Frontal cortex (tissue), 4 donors: Measurements from ENCODE around the gene ZNF407. TPM values are rescaled to one million over a fixed set of nuclear protein-coding genes. Genes with fewer than 3 reads are reported as not detected.

Experiments
- DNase-seq, 2 donors: peaks; one replicate each; pipeline ENCODE4 v3.0.0; 2012; ENCODE audit warnings: low spot score in 2 of 2
- FAIRE-seq: peaks from 2 replicates; lab custom pipeline; 2012; peaks lifted over from hg19 to GRCh38; lab: Jason Lieb, UNC
- total RNA-seq: library from RNA; depleted of rRNA; stranded (reverse); fragments of >200 nt; gene quantifications from one replicate; pipeline ENCODE4 v1.2.3, GENCODE V29; 2014
- donor health status: control.
- donor health status: control.
- donor health status: control.

The ZNF407 gene
- total RNA-seq, 1 donor from 2014 or later: 22.0 TPM

DNA sequence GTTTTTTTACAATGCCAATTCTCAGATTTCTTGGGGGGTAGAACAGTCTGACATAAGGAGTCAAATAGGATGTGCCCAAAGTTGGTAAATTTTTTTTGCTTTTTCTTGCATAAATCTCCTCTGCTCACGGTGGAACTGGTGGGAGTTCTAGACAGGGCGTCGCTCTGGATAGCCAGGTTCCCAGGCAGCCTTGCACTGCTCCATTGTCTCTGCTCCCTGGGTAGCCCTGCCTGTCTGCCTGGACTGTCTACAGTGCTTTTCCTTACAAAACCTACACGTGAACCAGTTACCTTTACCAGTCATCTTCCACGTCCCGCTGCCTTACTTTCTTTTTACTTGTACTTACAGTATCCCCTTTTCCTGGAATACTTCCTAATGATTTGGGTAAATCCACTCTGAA, 117.1 kb downstream of the ZNF407 start:
- DNase-seq (no peak), FAIRE-seq (no peak)

DNA sequence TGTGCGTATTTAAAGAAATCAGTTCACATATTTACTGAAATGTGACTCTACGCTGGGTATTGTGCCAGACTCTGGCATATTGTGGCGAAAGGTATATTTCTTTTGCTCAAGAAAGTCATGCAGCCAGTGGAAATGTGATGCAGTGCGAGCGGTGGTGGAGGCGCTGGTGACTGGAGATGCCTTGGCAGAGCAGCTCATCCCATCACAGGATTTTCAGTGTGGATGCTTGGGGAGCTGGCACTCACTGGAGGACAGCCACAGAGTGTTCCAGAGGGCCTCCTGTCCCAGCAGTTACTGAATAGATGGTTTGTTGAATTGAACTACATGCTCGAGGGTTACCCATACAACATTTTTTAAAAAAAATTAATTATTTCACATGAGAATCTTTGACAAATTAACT, 117.6 kb downstream of the ZNF407 start:
- no peak for FAIRE-seq
- peak; percentile 10 to 14 for DNase-seq

DNA sequence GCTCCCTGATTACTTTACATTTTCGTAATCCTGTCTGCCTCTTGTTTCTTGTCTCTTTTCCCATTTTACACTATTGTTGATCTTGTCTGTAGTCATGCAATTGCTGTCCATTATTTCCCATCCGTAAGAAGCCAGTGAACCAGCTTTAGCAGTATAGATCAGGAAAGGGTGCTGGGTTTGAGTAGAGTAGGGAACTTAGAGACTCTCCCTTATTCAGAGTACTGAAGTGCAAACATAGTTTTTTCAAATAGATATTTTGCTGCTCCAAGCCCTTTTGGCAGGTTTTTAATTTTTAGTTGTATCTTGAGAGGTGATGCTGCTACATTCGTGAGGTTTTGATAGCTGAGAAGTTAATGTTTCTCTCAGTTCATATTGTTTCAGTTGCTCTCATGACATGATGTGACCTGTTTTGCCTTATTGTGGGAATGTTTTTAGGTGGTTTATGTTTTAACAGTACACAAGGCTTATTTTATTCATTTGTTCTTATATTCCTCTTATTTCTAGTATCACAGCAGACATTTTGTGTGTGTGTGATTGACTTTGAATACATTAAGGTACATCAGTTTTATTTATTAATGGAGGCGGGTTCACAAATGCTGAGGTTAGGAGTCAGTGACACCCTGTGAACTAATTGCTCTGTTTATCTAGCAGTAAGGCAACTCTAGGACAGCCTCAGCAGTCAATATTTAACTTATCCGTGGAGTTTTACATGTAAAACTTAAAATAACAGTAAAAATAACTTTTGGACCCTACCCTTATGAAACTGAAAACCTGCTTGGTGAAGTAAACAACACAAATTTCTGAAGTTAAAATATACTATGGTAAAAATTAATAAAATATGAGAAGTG, 118.4 kb downstream of the ZNF407 start:
- no peak for FAIRE-seq
- DNase-seq: no peak

DNA sequence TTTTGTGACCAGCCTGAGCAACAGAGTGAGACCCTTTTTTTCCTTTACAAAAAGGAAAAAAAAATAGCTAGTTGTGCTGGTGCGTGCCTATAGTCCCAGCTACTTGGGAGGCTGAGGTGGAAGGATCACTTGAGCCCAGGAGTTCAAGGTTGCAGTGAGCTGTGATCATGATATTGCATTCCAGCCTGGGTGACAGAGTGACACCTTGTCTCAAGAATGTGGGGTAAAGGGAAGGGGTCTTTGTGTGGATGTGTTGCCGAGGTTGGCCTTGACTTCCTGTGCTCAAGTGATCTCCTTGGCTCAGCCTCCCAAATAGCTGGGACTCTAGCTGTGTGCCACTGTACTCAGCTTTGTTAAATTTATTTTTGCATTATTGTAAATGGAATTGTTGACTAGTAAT, 120.6 kb downstream of the ZNF407 start:
- no peak for DNase-seq
- FAIRE-seq: no peak

DNA sequence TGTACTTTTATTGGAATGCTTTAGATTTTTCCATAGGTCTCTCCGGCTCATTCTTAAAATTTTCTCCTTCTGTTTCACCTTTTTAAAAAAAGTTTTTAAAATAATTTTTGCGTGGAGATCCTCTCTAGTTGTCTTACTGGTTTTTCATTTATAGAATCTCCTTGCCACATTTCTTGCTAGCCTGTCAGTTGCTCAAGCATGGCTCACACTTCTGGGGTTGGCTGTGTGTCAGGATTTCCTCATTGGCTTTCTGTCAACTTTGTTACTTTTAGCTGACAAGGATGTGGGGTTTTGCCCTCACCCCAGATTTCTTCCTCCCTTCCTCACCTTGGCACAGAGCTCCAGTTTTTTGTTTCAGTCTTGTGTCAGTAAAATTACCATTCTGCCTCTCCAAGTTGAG, 124.6 kb downstream of the ZNF407 start:
- no peak for DNase-seq
- no peak for FAIRE-seq

DNA sequence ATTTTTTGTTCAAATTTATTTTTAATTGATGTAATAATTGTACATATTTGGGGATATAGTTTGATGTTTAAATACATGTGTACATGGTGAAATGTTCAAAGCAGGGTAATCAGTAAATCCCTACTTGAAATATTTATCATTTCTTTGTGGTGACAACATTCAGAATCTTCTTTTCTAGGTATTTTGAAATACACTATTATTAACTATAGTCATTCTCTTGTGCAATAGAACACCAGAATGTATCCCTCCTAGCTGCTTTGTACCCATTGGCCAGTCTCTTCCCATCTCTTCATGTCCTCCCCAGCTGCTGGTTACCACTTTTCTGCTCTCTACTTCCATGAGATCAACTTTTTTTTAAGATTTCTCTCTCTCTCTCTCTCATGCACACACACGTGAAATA, 126.5 kb downstream of the ZNF407 start:
- FAIRE-seq (no peak), DNase-seq (no peak)

DNA sequence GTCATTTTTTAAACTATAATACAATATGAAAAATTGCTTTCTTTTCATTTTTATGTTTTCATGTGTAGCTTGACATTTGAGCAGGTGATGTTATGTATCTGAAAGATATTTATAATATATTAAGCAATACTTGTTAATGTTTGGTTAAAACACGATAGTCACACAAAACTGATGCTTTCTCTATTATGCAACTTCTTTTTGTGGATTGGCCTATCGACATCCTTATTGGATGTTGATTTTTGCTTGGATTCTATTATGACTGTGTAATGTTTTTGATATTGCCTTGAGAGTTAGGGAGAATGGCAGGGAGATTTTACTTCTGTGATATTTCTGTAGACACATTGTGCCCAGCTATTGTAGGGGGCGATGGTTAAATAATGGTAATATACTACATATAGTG, 128.0 kb downstream of the ZNF407 start:
- FAIRE-seq (no peak), DNase-seq (no peak)

DNA sequence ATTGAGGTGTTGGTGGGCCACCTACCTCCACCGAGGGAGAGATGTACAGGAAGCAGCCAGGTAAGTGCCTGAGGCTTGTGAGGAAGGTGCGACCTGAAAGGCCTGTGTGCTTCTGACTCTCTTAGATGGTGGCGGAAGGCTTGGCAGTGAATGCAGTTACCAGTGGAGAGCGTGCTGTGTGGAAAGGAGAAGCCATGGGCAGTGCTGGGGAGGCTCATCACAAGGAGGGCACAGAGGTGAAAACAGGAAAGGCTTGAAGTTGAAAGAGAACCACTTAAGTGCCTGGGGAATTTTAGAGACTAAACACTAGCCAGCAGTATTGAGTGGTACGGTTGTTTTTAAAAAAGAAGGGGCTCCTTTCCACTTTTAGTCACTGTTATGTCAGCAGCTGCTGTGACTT, 130.9 kb downstream of the ZNF407 start:
- DNase-seq (no peak), FAIRE-seq (no peak)

DNA sequence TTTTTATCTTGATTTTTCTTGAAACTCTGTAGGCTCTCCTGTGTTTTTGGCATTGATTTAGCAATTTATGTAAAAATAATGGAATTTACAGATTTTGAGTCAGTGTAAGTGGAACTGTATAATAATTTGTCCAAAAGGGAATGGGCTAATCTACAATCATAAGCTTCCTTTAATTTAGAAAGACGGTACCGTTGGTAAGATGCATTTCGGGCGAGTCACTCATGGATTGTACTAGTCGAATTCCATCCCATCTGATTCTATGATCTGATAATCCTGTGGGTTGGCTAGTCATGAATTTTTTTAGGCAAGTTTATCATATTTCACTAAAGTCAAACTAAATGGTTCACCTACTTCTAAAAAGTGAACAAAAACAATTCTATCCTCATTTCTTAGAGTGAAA, 133.4 kb downstream of the ZNF407 start:
- DNase-seq: no peak
- FAIRE-seq: no peak

DNA sequence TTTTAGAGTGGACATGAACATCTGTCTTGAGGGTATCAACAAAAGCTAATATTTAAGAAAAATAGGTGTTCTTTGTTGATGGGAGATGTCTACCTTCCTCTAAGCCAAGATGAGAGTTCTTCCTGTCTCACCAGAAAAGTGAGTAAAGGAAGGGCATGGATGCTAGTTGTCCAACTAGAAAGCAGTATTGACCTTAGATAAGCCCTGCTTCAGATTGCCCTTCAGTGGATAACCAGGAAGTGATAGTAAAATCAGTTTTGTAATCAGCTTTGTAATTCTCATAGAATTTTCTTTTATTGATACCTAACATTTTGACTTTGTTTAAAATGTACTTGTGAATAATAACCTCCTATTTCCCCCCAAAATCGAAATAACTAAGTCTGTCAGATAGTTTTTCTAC, 134.7 kb downstream of the ZNF407 start:
- FAIRE-seq: no peak
- no peak for DNase-seq

DNA sequence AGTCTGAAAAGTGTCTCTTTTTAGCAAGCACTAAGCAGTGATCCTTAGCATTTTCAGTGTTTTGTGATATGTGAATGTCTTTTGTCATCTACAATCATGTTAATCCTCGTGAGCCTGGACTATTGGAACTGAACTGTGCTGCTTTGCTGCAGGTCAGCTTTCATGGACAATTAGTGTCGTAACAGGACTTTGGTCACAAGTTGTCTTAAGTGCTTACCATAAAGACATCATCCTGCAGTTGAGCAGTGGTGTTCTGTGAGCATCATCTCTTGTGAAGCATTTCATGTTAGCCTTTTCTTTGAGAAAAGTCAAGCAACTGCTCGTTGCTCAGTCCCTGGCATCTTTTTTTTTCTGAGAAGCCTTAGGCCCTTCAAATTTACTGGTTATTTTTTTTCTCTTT, 135.9 kb downstream of the ZNF407 start:
- DNase-seq (no peak), FAIRE-seq (no peak)

DNA sequence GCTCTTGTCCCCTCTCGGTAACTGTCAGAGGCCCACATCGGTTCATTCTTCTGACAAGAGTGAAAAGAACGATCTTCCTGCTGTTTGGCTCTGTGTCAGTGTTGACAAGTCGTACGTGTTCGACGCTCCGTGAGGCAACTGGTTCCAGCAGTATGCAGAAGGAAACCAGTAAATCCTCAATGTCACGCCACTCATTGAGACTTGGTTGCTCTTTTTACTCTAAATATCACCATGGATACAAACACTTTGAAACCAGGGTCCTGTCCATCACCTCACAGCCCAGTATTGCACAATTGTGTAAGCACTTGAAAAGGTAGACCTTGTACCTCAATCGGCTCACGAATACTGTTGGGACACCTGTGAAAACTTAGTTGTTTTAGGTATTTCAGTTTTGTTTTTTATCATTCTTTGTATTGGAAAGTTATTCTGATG, 136.4 kb downstream of the ZNF407 start:
- no peak for DNase-seq
- FAIRE-seq: no peak

DNA sequence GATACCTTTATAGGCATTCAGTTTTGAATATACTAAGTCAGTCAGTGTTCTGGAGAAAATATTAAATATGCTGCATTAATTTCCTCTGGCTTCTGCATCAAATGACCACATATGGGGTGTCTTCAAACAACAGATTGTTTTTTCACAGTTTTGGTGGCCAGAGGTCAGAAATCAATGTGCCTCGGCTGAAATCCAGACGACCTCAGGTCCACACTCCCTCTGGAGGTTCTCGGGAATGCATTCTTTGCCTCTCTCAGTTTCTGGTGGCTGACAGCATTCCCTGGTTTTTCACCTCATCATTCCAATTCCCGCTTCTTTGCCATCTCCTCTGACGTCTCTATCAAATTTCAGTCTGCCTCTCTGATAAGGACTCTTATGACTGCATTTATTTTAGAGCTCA, 142.3 kb downstream of the ZNF407 start:
- DNase-seq: no peak

DNA sequence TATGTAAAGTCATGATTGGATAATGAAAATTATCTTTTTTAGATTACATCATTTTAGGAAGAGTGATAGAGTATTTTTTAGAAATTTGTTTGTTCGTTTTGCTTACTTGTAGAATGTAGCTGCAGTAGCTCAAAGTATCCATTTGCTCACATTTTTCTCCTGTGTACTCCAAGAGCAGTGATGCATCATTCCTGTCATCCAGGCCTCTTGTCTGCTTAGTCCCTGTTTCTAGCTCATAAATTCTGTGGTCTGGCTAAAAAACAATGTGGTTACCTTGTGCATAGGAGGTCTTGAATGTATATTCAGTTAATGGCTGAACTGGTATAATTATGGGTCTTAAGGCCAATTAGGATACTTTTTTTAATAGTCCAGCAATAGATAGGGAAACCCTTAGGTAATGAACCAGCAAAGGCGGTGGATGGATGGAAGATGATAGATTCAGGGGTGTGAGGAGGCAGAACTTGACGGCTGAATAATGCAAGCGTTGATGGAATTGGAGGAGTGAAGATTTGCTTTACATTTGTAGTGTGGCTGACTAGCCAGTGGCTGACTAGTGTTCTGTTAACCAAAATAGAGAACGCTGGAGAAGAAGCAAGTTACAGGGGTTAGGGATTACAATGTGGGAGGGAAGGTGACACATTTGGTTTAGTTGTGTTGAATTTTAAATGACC, 145.0 kb downstream of the ZNF407 start:
- DNase-seq: no peak
- FAIRE-seq: no peak

More for the DNA sequence above, 142.3 kb downstream of the ZNF407 start:
- no peak for FAIRE-seq

DNA sequence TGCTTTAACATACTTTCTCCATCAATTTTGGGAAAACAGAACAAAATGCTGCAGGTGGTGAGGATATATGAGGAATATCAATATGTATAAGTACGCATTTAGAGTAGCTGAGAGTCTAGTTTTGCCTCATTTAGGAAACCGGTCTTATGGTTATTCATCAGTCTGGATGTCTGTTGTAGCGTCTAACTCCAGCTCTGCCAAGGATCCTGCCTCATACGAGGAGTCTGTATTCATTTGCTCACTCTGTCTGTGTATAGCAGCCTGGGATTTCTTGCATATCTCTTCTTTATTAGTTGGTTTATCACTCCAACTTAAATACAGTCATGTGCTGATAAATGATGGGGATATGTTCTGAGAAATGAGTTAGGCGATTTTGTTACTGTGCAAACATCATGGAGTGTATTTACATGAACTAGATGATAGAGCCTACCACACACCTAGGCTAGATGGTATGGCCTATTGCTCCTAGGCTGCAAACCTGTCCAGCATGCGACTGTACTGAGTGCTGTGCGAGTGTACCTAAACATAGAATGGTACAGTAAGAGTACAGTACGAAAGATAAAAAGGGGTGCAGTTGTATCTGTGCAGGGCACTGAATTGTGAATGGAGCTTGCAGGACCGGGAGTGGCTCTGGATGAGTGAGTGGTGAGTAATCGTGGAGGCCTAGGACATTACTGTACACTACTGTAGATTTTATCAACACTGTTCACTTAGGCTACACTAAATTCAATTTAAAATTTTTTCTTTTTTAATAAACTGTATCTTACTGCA, 148.1 kb downstream of the ZNF407 start:
- FAIRE-seq: no peak
- DNase-seq: no peak

DNA sequence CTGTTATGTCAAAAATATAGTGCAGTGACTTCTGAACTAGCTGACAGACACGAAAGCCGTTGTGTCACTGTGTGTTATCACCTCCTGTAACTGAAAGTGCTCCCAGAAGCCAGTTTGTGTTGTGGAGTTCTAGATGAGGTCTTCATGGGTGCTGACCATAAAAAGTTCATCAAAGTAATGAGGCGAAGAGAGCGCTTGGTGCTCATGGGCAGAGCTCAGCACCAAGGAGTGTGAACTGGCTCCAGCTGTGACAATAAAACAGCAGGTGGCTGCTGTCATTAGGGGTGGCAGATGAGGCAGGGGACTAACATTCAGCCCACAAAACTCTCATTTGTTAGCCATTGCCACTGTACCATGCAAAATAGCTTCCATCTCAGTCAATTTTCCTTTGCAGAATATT, 151.1 kb downstream of the ZNF407 start:
- FAIRE-seq (no peak), DNase-seq (no peak)

DNA sequence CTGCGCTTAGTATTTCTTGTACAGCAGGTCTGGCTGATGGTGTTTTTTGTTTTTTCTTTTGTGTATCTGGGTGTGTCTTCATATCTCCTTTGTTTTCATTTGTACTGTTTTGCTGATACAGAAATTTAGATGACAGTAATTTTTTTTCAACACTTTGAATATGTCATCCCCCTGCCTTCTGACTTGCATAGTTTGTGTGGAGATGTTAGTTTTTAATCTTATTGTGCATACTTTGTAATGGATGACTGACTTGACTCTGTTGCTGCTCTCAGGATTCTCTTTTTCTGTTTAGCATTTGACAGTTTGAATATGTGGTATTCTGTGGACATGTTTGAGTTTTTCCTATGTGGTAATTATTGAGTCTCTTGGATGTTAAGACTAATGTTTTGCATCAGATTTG, 161.3 kb downstream of the ZNF407 start:
- FAIRE-seq: no peak

DNA sequence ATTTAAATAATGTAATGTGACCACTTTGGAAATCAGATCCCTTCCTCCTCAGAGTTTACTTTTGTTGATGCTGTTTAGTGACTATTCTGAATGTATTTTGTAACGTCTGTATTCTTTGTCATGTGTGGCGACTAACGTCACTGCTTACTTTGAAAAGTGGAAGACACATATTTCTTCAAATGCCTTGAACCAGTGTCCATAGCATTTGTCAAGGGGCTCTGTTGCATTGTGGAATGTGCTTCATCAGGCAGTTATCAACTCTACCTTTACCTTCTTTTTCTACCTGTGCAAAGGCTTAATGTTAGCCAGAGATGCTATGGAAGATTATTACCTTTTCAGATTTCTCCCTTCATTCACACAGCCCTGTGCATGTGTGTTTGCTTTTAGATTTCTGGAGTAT, 162.4 kb downstream of the ZNF407 start:
- DNase-seq: no peak

More for the DNA sequence above, 161.3 kb downstream of the ZNF407 start:
- no peak for DNase-seq

DNA sequence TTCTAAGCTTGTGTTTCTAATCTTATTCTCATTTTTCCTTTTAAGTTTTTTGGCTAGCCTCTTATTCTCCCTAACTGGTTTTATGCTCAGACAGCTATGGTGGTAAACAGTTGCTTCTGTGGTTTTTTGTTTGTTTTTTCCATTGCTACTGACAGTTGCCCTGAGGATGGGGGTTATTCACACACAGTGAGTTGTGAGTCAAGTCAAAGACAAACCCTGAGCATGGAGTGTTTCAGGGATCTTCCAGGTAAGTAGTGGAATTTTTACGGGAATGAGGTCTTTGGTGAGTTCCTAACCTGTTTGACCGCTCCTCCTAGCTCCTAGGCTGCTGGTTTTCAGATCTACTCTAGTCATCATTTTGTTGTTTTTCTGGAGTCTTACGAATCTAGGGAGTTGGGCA, 162.8 kb downstream of the ZNF407 start:
- no peak for DNase-seq
- FAIRE-seq: no peak

More for the DNA sequence above, 162.4 kb downstream of the ZNF407 start:
- no peak for FAIRE-seq

DNA sequence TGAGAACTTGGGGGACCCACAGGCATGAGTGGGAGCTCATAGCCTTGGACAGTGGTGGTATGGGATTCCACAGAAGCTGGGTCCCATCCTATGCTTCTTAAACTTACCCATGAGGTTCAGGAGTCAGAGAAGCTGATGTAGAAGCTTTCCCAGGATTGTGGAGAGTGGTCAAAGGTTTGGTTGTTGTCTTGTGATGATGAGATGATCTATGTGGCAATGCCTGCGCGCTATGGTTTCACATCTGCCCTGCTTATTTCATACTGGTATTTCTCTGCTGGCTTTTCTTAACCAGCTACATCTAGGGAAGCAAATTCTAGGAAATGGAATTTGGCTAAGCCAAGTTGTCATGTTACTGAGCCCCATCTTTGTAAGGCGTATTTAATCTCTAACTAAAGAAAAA, 168.6 kb downstream of the ZNF407 start:
- FAIRE-seq (no peak), DNase-seq (no peak)

DNA sequence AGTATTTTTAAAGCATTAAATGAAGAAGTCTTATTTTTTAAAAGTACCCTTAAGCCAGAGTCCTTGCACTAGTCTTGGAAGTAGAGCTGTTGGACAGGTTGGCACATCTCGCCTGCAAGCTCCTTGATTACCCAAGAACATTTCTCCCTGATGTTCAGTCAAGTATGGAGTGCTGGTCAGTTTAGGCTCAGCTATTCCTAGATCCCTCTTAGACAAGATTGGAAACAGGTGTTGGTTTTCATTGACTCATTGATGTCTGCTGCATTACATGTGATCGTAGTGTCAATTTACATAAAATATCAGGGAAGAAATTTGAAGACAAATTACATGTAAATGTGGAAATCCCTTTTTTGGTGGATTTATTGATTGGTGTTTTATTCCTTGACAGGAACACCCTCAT, 170.4 kb downstream of the ZNF407 start:
- FAIRE-seq (no peak), DNase-seq (no peak)
